Activated CD8-positive, alpha-beta memory T cell treated with anti-CD3 and anti-CD28 coated beads, Interleukin-2, amount 50 U/mL, for 24 hours (primary cell): Measurements from ENCODE around the gene ELAC2.
"Not testable (repeated sequence)": the region's sequence is repeated elsewhere in the genome, so short reads cannot be mapped to it uniquely, and the experiment has no call there.

ENCODE experiments used
- DNase-seq: peaks from one replicate; pipeline ENCODE4 v3.0.0-alpha.2; 2020; ENCODE audit errors: extremely low read depth

ELAC2 gene

GRCh38 chr17:12990926-12991325 is 26.9 kb downstream of the ELAC2 start:
- no peak for DNase-seq

- DNase-seq, result no peak
Measured at GRCh38 chr17:12990041-12990808, 27.6 kb downstream of the ELAC2 start.

- DNase-seq, result no peak
Measured at GRCh38 chr17:12987120-12987519, 30.7 kb downstream of the ELAC2 start.

GRCh38 chr17:12985431-12986293 is 32.2 kb downstream of the ELAC2 start:
- DNase-seq, result no peak

- DNase-seq, result no peak
Measured at GRCh38 chr17:12983991-12984884, 33.6 kb downstream of the ELAC2 start.

GRCh38 chr17:12982224-12982623 is 35.6 kb downstream of the ELAC2 start:
- no peak for DNase-seq

GRCh38 chr17:12979826-12980500 is 37.9 kb downstream of the ELAC2 start:
- no peak for DNase-seq

GRCh38 chr17:12979246-12979645 is 38.6 kb downstream of the ELAC2 start:
- DNase-seq, result no peak

- not testable (repeated sequence) for DNase-seq
Measured at GRCh38 chr17:12978787-12979186, 39.0 kb downstream of the ELAC2 start.

GRCh38 chr17:12977008-12977751 is 40.6 kb downstream of the ELAC2 start:
- DNase-seq, result no peak

GRCh38 chr17:12974005-12974531 is 43.8 kb downstream of the ELAC2 start:
- no peak for DNase-seq

GRCh38 chr17:12973496-12974004 is 44.3 kb downstream of the ELAC2 start:
- no peak for DNase-seq

GRCh38 chr17:12967962-12968361 is 49.9 kb downstream of the ELAC2 start:
- DNase-seq, result no peak

- DNase-seq, result no peak
Measured at GRCh38 chr17:12966413-12966812, 51.4 kb downstream of the ELAC2 start.

- DNase-seq, result no peak
Measured at GRCh38 chr17:12965988-12966387, 51.8 kb downstream of the ELAC2 start.

- DNase-seq, result no peak
Measured at GRCh38 chr17:12964840-12965239, 53.0 kb downstream of the ELAC2 start.

GRCh38 chr17:12964162-12964561 is 53.7 kb downstream of the ELAC2 start:
- DNase-seq, result no peak

GRCh38 chr17:12963505-12963904 is 54.3 kb downstream of the ELAC2 start:
- DNase-seq, result no peak

GRCh38 chr17:12961655-12962054 is 56.2 kb downstream of the ELAC2 start:
- DNase-seq, result no peak

- DNase-seq, result no peak
Measured at GRCh38 chr17:12959441-12959840, 58.4 kb downstream of the ELAC2 start.
